ENCODE results near the gene CMTM7. TPM values are rescaled to one million over a fixed set of nuclear protein-coding genes. Genes with fewer than 3 reads are reported as not detected.

The CMTM7 gene
- total RNA-seq, 1 donor, result 10.1 TPM

- DNase-seq (ENCODE audit: low read depth), result no peak
- TF ChIP-seq CTCF (IDR thresholded peaks at IDR 0.05; ENCODE audit: insufficient read depth, low read length), result no peak
- H3K4me3 ChIP-seq (ENCODE audit: low read depth, low read length), result no peak overlapping the region
Observed at GRCh38 chr3:32372213-32372490, 19.5 kb upstream of the CMTM7 start.

DNA sequence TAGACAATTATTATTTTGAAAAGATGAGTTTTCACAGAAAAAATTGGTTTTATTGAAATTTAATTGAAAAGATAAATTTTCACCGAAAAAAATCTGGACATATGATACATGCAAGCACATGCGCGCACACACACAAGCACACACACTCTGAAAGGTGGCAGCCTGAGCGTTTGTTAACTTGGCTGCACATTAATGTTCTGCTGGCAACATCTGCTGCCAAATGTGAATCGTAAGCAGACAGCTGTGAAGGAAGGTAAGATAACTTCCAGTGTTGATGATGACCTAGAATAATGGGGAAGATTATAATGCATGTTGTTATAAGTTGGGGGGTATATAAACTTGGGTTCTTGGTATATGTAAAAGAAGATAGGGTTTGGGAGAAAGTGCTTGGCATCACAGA, 18.4 kb upstream of the CMTM7 start:
- H3K4me3 ChIP-seq (ENCODE audit: low read depth, low read length), result no peak overlapping the region
- no peak for TF ChIP-seq CTCF (IDR thresholded peaks at IDR 0.05; ENCODE audit: insufficient read depth, low read length)
- no peak for DNase-seq (ENCODE audit: low read depth)

DNA sequence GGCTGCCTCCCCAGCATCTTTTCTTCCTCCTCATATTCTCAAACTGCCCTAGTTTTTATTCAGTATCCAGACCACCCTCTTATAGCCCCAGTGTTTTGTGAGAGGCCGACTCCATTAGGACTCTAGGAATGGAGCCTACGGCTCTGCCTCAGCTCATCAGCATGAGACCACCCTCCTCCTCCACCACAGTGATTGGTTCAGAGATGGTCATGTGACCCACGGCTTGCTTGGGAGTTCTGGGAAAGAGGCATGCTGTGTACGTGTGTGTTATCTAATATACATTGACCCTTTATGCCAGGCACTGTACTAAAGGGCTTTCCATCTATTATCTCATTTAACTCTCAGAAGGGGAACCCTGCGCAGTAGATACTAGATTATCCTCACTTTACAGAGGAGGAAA, 17.8 kb upstream of the CMTM7 start:
- TF ChIP-seq CTCF (IDR thresholded peaks at IDR 0.05; ENCODE audit: insufficient read depth, low read length), result no peak
- no peak for DNase-seq (ENCODE audit: low read depth)
- no peak overlapping the region for H3K4me3 ChIP-seq (ENCODE audit: low read depth, low read length)

DNA sequence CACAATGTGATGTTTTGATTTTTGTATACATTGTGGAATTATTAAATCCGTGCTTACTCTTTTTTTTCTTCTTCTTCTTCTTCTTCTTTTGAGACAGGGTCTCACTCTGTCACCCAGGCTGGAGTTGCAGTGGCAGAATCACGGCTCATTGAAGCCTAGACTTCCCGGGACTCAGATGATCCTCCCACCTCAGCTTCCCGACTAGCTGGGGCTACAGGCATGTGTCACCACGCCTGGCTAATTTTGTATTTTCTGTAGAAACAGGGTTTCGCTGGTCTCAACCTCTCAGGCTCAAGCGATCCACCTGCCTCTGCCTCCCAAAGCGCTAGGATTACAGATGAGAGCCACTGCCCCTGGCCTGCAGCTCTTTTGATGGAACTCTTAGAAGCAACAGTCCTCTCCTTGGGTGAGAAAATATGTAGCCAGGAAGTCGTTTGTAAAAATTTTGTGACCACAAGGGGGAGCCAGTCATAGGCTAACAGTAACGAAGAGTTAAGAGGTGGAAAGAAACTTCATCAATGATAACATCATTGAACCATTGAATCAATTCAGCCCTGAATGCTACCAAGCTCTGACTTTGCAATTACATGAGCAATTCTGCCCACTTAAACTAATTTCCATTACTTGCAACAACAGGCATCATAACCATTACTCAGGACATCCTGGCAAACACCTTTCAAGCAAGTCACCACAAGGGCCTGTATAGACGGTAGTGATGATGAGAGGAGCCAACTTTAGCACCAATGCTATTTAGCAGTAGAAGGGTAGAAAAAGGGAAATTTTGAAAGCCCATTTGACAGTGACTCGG, 16.7 kb upstream of the CMTM7 start:
- H3K4me3 ChIP-seq (ENCODE audit: low read depth, low read length), result no peak overlapping the region
- DNase-seq (ENCODE audit: low read depth), result peak; percentile 86
- TF ChIP-seq CTCF (IDR thresholded peaks at IDR 0.05; ENCODE audit: insufficient read depth, low read length), result peak; percentile 57

DNA sequence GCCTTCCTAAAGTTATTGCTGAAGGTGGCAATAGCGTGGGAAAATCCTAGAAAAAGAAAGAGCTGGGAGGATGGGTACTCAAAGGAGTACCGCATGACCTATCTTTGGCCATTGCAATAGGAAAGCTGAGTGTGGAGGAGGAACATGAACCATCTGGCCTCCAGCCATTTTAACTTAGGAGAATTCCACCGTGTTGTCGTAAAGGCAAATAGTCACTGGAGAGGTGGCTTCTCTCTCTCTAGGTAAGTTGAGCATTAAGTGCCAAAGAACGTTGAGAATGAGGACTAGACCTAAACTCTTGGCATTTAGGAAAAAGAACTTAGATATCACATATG, 16.1 kb upstream of the CMTM7 start:
- no peak for DNase-seq (ENCODE audit: low read depth)
- H3K4me3 ChIP-seq (ENCODE audit: low read depth, low read length), result no peak overlapping the region
- TF ChIP-seq CTCF (IDR thresholded peaks at IDR 0.05; ENCODE audit: insufficient read depth, low read length), result no peak

- peak; percentile 93 for DNase-seq (ENCODE audit: low read depth)
- TF ChIP-seq CTCF (IDR thresholded peaks at IDR 0.05; ENCODE audit: insufficient read depth, low read length), result no peak
- no peak overlapping the region for H3K4me3 ChIP-seq (ENCODE audit: low read depth, low read length)
Observed at GRCh38 chr3:32376115-32376514, 15.5 kb upstream of the CMTM7 start.
